K562 (cell line): Measurements from ENCODE around the gene BNIP5.

Source experiments
- CEBPB ChIP-seq: fragments of 450-650 bp; IDR thresholded peaks from 2 replicates; pipeline ENCODE4 v1.6.1; 2016; ENCODE audit warnings: missing genetic modification characterization, missing compliant biosample characterization
- CHD2 ChIP-seq: IDR thresholded peaks from 2 replicates; pipeline ENCODE4 v1.6.1; 2011; ENCODE audit warnings: low read depth, low read length
- CTCF ChIP-seq, 3 experiments: IDR thresholded peaks in 2 of 3; conservative IDR thresholded peaks in 1 of 3; 2 replicates each; pipeline ENCODE4 v1.5.1; 2011 to 2012; ENCODE audit warnings: low read length in 3 of 3, mild to moderate bottlenecking in 3 of 3, control low read depth in 2 of 3, improper control_type of control experiment in 1 of 3, inconsistent platforms in 1 of 3, low read depth in 1 of 3, mixed read lengths in 1 of 3, moderate library complexity in 1 of 3; ENCODE audit not compliant: insufficient read depth in 2 of 3
- NFXL1 ChIP-seq: fragments of 450-650 bp; formaldehyde crosslinking; IDR thresholded peaks from 2 replicates; pipeline ENCODE4 v1.4.0; 2021; ENCODE audit warnings: mild to moderate bottlenecking
- NFYB ChIP-seq: IDR thresholded peaks from 2 replicates; pipeline ENCODE4 v1.6.1; 2011; ENCODE audit warnings: mild to moderate bottlenecking, moderate library complexity; ENCODE audit not compliant: insufficient read length; ENCODE audit errors: extremely low read depth
- PHF8 ChIP-seq: fragments of 200-600 bp; sonication (generic); IDR thresholded peaks from 2 replicates; pipeline ENCODE4 v1.6.1; 2012; ENCODE audit warnings: mixed run types, mild to moderate bottlenecking, inconsistent platforms, low read length, moderate library complexity, borderline replicate concordance
- RAD21 ChIP-seq, 2 experiments: fragments of 250-450 bp in 1 of 2; fragments of 450-650 bp in 1 of 2; sonication (Bioruptor Pico) in 1 of 2; formaldehyde crosslinking in 1 of 2; IDR thresholded peaks in 1 of 2; conservative IDR thresholded peaks in 1 of 2; 2 replicates each; pipeline versions ENCODE4 v1.4.0 to v1.8.0; 2020 to 2022; ENCODE audit warnings: mild to moderate bottlenecking in 2 of 2, moderate library complexity in 1 of 2
- TBL1XR1 ChIP-seq, 2 experiments: IDR thresholded peaks; 2 replicates each; pipeline ENCODE4 v1.6.1; 2012; ENCODE audit warnings: improper control_type of control experiment in 2 of 2, low read length in 2 of 2, mild to moderate bottlenecking in 1 of 2
- YY1 ChIP-seq, 3 experiments: IDR thresholded peaks; 2 replicates each; pipeline ENCODE4 v1.6.1; 2011; ENCODE audit warnings: low read length in 2 of 3, mild to moderate bottlenecking in 2 of 3, moderate library complexity in 2 of 3, borderline replicate concordance in 1 of 3, control low read depth in 1 of 3, low read depth in 1 of 3; ENCODE audit not compliant: insufficient read depth in 3 of 3, insufficient replicate concordance in 2 of 3, control insufficient read depth in 1 of 3, insufficient read length in 1 of 3; ENCODE audit errors: extremely low read depth in 1 of 3
- ZNF311 ChIP-seq: fragments of 250-450 bp; sonication (Bioruptor Pico); IDR thresholded peaks from 2 replicates; pipeline ENCODE4 v1.4.0; 2020; ENCODE audit warnings: mild to moderate bottlenecking, moderate library complexity

GRCh38 chr6:36302227-36302976 lies 34.3 kb downstream of the BNIP5 start:
- TF ChIP-seq PHF8 = no peak
- peak; percentile 99 for TF ChIP-seq CTCF (IDR thresholded peaks at IDR 0.05 in 2 of 3, conservative IDR thresholded peaks at IDR 0.05 in 1 of 3; ENCODE audit: insufficient read depth in 2 of 3, low read depth in 1 of 3, low read length in 3 of 3)
- TF ChIP-seq RAD21 (CRISPR knock-in tag; conservative IDR thresholded peaks at IDR 0.05 in 1 of 2, IDR thresholded peaks at IDR 0.05 in 1 of 2) = peak; percentile 84 to 92
- no peak for TF ChIP-seq NFYB
- TF ChIP-seq NFXL1 = no peak
- TF ChIP-seq YY1 (IDR thresholded peaks at IDR 0.05; ENCODE audit: borderline replicate concordance in 1 of 3, control insufficient read depth in 1 of 3, extremely low read depth in 1 of 3, insufficient read depth in 3 of 3, insufficient read length in 1 of 3, insufficient replicate concordance in 2 of 3, low read depth in 1 of 3, low read length in 2 of 3) = peak in 1 of 3 experiments; percentile 16
- no peak for TF ChIP-seq ZNF311 (CRISPR knock-in tag)
- TF ChIP-seq CEBPB = no peak
- TF ChIP-seq TBL1XR1 (IDR thresholded peaks at IDR 0.05; ENCODE audit: low read length in 2 of 2) = peak in 1 of 2 experiments; percentile 60; a peak in 2 of 4 replicates
- TF ChIP-seq CHD2 = no peak
